Cerebellar cortex (tissue), 1 donor: ENCODE results near the gene DDX25.

Experiments used
- DNase-seq: peaks from one replicate; pipeline ENCODE4 v3.0.0-alpha.2; 2015; ENCODE audit warnings: low spot score

DDX25 gene

GRCh38 chr11:125978181-125978716 is 73.9 kb downstream of the DDX25 start:
- no peak for DNase-seq
